Right ventricle myocardium superior (tissue), 1 donor: ENCODE data around the gene EPHA6. TPM values are rescaled to one million over a fixed set of nuclear protein-coding genes. Genes with fewer than 3 reads are reported as not detected.
"Not testable (repeated sequence)": the region's sequence is repeated elsewhere in the genome, so short reads cannot be mapped to it uniquely, and the experiment has no call there.

Experiments used
- ATAC-seq: fragments of 200-7000 bp; cut with Tn5 transposase; one replicate; pipeline ENCODE4 v1.9.1; 2020; ENCODE audit warnings: mild to moderate bottlenecking; ENCODE audit not compliant: poor library complexity
- DNase-seq: peaks from one replicate; pipeline ENCODE4 v3.0.0-alpha.2; 2020
- intact Hi-C: fragments of 100-400 bp; cut with DNase I; formaldehyde crosslinking; loops from one replicate; pipeline ENCODE4 v1.11.2; 2022
- total RNA-seq: library from RNA; stranded (reverse); fragmentation: NEBNext Ultra II Directional; extraction: Animal tissue kit (Norgen Biotek cat#: 25700); gene quantifications from one replicate; pipeline ENCODE4 v1.2.1, GENCODE V29; 2021
- donor health status: DM: no; HTN: yes; CAD: no; lungs with severe emphysema.

Gene EPHA6
- total RNA-seq, 1 donor from 2014 or later, result 0.70 TPM

GRCh38 chr3:97241417-97241816 is 427.0 kb downstream of the EPHA6 start:
- ATAC-seq (no peak), DNase-seq (no peak)
- intact Hi-C loops, result no loop called here

GRCh38 chr3:97245201-97245910 is 431.0 kb downstream of the EPHA6 start:
- ATAC-seq, result no peak

GRCh38 chr3:97256060-97256459 is 441.7 kb downstream of the EPHA6 start:
- intact Hi-C loops, result no loop called here
- no peak for ATAC-seq
- no peak for DNase-seq

More at GRCh38 chr3:97245201-97245910, 431.0 kb downstream of the EPHA6 start:
- no peak for DNase-seq
- intact Hi-C loops, result no loop called here

- intact Hi-C loops, result no loop called here
- ATAC-seq (no peak), DNase-seq (no peak)
These were observed 443.7 kb downstream of the EPHA6 start for GRCh38 chr3:97257942-97258697.

GRCh38 chr3:97259263-97259662 is 444.9 kb downstream of the EPHA6 start:
- DNase-seq (no peak), ATAC-seq (no peak)
- intact Hi-C loops, result no loop called here

GRCh38 chr3:97264180-97264579 is 449.8 kb downstream of the EPHA6 start:
- intact Hi-C loops, result no loop called here
- no peak for DNase-seq
- no peak for ATAC-seq

- intact Hi-C loops, result no loop called here
- DNase-seq (no peak), ATAC-seq (no peak)
These were observed 451.0 kb downstream of the EPHA6 start for GRCh38 chr3:97265237-97266005.

- intact Hi-C loops, result no loop called here
- ATAC-seq (no peak), DNase-seq (no peak)
These were observed 454.8 kb downstream of the EPHA6 start for GRCh38 chr3:97269202-97269601.

- DNase-seq, ATAC-seq, intact Hi-C loops: not testable (repeated sequence)
These were observed 462.6 kb downstream of the EPHA6 start for GRCh38 chr3:97276879-97277550.

- intact Hi-C loops, result no loop called here
- DNase-seq (no peak), ATAC-seq (no peak)
These were observed 463.3 kb downstream of the EPHA6 start for GRCh38 chr3:97277708-97278107.

GRCh38 chr3:97278506-97278905 is 464.1 kb downstream of the EPHA6 start:
- intact Hi-C loops, result no loop called here
- DNase-seq, result no peak
- ATAC-seq, result no peak

GRCh38 chr3:97291901-97292300 is 477.5 kb downstream of the EPHA6 start:
- ATAC-seq (no peak), DNase-seq (no peak)

GRCh38 chr3:97293596-97294131 is 479.3 kb downstream of the EPHA6 start:
- no peak for DNase-seq
- intact Hi-C loops, result no loop called here
- no peak for ATAC-seq

More at GRCh38 chr3:97291901-97292300, 477.5 kb downstream of the EPHA6 start:
- intact Hi-C loops, result no loop called here

- no peak for ATAC-seq
- DNase-seq, result no peak
- intact Hi-C loops, result no loop called here
These were observed 482.6 kb downstream of the EPHA6 start for GRCh38 chr3:97297032-97297431.

- DNase-seq, result no peak
- no peak for ATAC-seq
- intact Hi-C loops, result no loop called here
These were observed 486.7 kb downstream of the EPHA6 start for GRCh38 chr3:97301114-97301513.

GRCh38 chr3:97306226-97306625 is 491.8 kb downstream of the EPHA6 start:
- ATAC-seq, result no peak
- intact Hi-C loops, result no loop called here
- DNase-seq, result no peak

- intact Hi-C loops, result no loop called here
- no peak for DNase-seq
- ATAC-seq, result no peak
These were observed 524.0 kb downstream of the EPHA6 start for GRCh38 chr3:97338375-97338774.

- intact Hi-C loops, result no loop called here
- ATAC-seq, result no peak
- no peak for DNase-seq
These were observed 526.5 kb downstream of the EPHA6 start for GRCh38 chr3:97340940-97341339.

- ATAC-seq (no peak), DNase-seq (no peak)
- intact Hi-C loops, result no loop called here
These were observed 533.4 kb downstream of the EPHA6 start for GRCh38 chr3:97347780-97348179.
